Aorta (tissue), 5 donors: ENCODE data around the gene ZNF687. TPM values are rescaled to one million over a fixed set of nuclear protein-coding genes. Genes with fewer than 3 reads are reported as not detected.

Experiments
- ATAC-seq: fragments of 200-7000 bp; cut with Tn5 transposase; one replicate; pipeline ENCODE4 v1.9.1; 2022; ENCODE audit warnings: moderate library complexity; ENCODE audit not compliant: low FRiP score
- DNase-seq, 2 donors: peaks; one replicate each; pipeline ENCODE4 v3.0.0-alpha.2; 2020
- H3K27ac ChIP-seq, 2 donors: one replicate each; pipeline ENCODE4 v1.5.1; 2013; ENCODE audit warnings: low read length in 2 of 2, mild to moderate bottlenecking in 2 of 2, moderate library complexity in 2 of 2, control low read depth in 1 of 2, inconsistent platforms in 1 of 2, low read depth in 1 of 2
- H3K27me3 ChIP-seq, 2 donors: one replicate each; pipeline ENCODE4 v1.6.1; 2013; ENCODE audit warnings: control low read depth in 1 of 2, low read length in 1 of 2, mild to moderate bottlenecking in 1 of 2, moderate library complexity in 1 of 2; ENCODE audit not compliant: insufficient read depth in 2 of 2, control insufficient read depth in 1 of 2
- H3K36me3 ChIP-seq, 2 donors: one replicate each; pipeline ENCODE4 v1.6.1; 2013; ENCODE audit warnings: control low read depth in 1 of 2, low read length in 1 of 2, mild to moderate bottlenecking in 1 of 2; ENCODE audit not compliant: insufficient read depth in 2 of 2, control insufficient read depth in 1 of 2
- H3K4me1 ChIP-seq, 2 donors: one replicate each; pipeline ENCODE4 v1.6.1; 2013; ENCODE audit warnings: low read length in 2 of 2, control low read depth in 1 of 2, mild to moderate bottlenecking in 1 of 2, moderate library complexity in 1 of 2; ENCODE audit not compliant: insufficient read depth in 2 of 2, control insufficient read depth in 1 of 2
- H3K4me3 ChIP-seq, 2 donors: one replicate each; pipeline ENCODE4 v1.5.1; 2013; ENCODE audit warnings: low read length in 2 of 2, control low read depth in 1 of 2, mild to moderate bottlenecking in 1 of 2
- H3K9me3 ChIP-seq: one replicate; pipeline ENCODE4 v1.6.1; 2013; ENCODE audit warnings: mild to moderate bottlenecking, low read length; ENCODE audit not compliant: control insufficient read depth
- WGBS, 2 donors: extraction: QIAGEN DNeasy Blood & Tissue Kit; methylation state at CpG; one replicate each; pipeline ENCODE4 v1.1.7; 2013; 5-methylcytosine and 5-hydroxymethylcytosine counted together
- intact Hi-C, 2 donors: fragments of 100-400 bp; cut with DNase I; formaldehyde crosslinking; loops; one replicate each; pipeline versions ENCODE4 v1.14.2 to v1.15.0; 2022
- polyA plus RNA-seq, 2 donors: library from polyadenylated mRNA; stranded (reverse); fragments of 200-250 nt; gene quantifications; one replicate each; pipeline ENCODE4 v1.2.3, GENCODE V29; 2013
- total RNA-seq, 2 donors: library from RNA; stranded (reverse); fragmentation: NEBNext Ultra II Directional; extraction: Animal tissue kit (Norgen Biotek cat#: 25700); gene quantifications; one replicate each; pipeline ENCODE4 v1.2.1, GENCODE V29; 2021
- donor health status: healthy with polysubstance abuse.
- donor health status: Bipolar disorder and iron deficiency.
- donor health status: DM: no; HTN: no; CAD: no.
- donor health status: DM: no; HTN: no; CAD: no.
- donor health status: DM: yes; HTN: yes; CAD: no.

ZNF687 gene
- total and polyA plus RNA-seq, 4 donors = 7.7 to 24.0 (median 14.0) TPM

DNA sequence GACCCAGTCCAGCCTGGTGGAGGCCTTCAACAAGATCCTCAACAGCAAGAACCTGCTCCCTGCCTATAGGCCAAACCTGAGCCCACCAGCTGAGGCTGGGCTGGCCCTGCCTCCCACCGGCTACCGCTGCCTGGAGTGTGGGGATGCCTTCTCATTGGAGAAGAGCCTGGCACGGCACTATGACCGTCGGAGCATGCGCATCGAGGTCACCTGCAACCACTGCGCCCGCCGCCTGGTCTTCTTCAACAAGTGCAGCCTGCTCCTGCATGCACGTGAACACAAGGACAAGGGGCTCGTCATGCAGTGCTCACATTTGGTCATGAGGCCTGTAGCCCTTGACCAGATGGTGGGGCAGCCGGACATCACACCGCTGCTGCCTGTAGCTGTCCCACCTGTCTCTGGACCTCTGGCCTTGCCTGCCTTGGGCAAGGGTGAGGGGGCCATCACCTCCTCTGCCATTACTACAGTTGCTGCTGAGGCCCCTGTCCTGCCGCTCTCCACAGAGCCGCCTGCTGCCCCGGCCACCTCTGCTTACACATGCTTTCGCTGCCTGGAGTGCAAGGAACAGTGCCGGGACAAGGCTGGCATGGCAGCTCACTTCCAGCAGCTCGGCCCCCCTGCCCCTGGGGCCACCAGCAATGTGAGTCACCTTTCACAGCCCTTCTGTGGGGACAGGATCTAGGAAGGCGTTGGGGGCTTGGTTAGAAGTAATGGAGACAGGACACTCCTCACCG is 5.8 kb downstream of the ZNF687 start:
- Histone ChIP-seq H3K4me1 (no peaks in the 10 kb centered on the region), H3K4me3 (no peak overlapping the region), H3K36me3 (peaks cover 0 to 9% of the 10 kb centered on the region in 2 donors), H3K27me3 (no peaks in the 10 kb centered on the region), H3K9me3 (no peaks in the 10 kb centered on the region), H3K27ac (no peak overlapping the region)
- DNase-seq (no peak), ATAC-seq (no peak)
- 87 to 89% methylated on average over 22 of the region's 22 CpGs for WGBS, 2 donors
- intact Hi-C loops = no loop called here

DNA sequence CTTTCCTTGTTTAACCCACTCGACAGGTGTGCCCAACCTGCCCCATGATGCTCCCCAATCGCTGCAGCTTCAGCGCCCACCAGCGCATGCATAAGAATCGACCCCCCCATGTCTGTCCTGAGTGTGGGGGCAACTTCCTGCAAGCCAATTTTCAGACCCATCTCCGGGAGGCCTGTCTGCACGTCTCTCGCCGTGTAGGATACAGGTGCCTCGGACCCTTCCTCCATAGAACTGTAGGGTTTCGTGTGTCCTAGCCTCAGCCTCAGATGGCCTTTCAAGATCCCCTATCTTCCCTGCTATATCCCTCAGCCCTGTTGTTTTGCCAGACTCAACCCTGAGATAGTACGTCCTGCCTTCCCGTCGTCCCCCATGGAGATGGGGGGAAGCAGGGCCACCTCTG is 6.4 kb downstream of the ZNF687 start:
- Histone ChIP-seq H3K4me1 (no peaks in the 10 kb centered on the region), H3K36me3 (peaks cover 0 to 13% of the 10 kb centered on the region in 2 donors), H3K27ac (no peak overlapping the region), H3K4me3 (no peak overlapping the region), H3K27me3 (no peaks in the 10 kb centered on the region), H3K9me3 (no peaks in the 10 kb centered on the region)
- intact Hi-C loops = no loop called here
- DNase-seq (no peak), ATAC-seq (no peak)
- WGBS, 2 donors = 78 to 81% methylated on average over 14 of the region's 14 CpGs

DNA sequence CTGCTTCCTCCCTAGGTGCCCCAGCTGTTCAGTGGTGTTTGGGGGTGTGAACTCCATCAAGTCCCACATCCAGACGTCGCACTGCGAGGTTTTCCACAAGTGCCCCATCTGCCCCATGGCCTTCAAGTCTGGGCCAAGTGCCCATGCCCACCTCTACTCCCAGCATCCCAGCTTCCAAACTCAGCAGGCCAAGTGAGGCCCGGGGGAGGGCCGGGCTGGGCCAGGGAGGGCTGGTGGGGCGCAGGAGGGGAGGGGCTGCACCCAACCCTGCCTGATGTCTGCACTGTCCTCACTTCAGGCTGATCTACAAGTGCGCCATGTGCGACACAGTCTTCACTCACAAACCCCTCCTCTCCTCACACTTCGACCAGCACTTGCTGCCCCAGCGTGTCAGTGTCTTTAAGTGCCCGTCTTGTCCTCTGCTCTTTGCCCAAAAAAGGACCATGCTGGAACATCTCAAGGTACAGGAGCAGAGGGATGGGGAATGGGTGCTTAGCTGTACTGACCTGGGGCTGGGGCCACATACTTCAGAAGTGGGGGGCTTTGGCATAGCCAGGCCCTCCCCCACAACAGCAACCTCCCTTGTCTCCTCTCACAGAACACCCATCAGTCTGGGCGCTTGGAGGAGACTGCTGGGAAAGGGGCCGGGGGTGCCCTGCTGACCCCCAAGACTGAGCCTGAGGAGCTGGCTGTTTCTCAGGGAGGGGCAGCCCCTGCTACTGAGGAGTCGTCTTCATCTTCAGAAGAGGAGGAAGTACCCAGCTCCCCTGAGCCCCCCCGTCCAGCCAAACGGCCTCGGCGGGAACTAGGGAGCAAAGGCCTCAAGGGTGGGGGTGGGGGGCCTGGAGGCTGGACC is 7.2 kb downstream of the ZNF687 start:
- Histone ChIP-seq H3K4me1 (no peaks in the 10 kb centered on the region), H3K4me3 (no peak overlapping the region), H3K36me3 (peaks cover 0 to 18% of the 10 kb centered on the region in 2 donors), H3K27me3 (no peaks in the 10 kb centered on the region), H3K27ac (no peak overlapping the region), H3K9me3 (no peaks in the 10 kb centered on the region)
- ATAC-seq = no peak
- WGBS, 2 donors = 64 to 69% methylated on average over 16 to 18 of the region's 18 CpGs
- DNase-seq = no peak
- intact Hi-C loops = no loop called here

DNA sequence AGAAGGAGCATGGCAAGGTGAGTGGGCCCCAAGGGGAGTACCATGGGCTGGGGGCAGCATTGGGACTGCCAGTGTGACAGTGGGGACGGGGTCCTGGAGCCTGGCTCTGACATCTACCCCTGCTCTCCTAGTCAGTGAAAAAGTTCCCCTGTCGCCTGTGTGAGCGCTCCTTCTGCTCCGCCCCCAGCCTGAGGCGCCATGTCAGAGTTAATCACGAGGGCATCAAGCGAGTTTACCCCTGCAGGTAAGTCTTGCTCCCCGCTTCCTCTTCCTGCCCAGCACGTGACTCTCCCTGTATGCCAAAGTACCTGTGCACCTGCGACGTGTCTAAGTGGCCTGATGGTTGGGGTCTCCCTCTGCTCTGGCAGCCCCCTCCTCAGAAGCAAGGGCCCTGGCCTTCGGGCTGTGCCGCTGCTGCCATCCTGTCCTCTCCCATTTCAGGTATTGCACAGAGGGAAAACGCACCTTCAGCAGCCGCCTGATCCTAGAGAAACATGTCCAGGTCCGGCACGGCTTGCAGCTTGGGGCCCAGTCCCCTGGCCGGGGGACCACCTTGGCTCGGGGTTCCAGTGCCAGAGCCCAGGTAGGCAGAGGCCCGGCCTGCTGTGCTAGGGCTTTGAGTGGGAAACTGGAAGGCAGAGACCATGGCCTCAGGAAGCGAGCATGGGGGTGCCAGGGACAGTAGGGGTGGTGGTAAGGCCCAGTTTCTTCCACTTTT is 8.1 kb downstream of the ZNF687 start:
- no peak overlapping the region for H3K27ac ChIP-seq
- no peaks in the 10 kb centered on the region for H3K4me1 ChIP-seq
- intact Hi-C loops = no loop called here
- H3K4me3 ChIP-seq = no peak overlapping the region
- WGBS, 2 donors = 83 to 84% methylated on average over 21 of the region's 21 CpGs
- H3K36me3 ChIP-seq = peaks cover 0 to 20% of the 10 kb centered on the region in 2 donors
- ATAC-seq (no peak), DNase-seq (no peak)
- H3K27me3 ChIP-seq = no peaks in the 10 kb centered on the region
- no peaks in the 10 kb centered on the region for H3K9me3 ChIP-seq

DNA sequence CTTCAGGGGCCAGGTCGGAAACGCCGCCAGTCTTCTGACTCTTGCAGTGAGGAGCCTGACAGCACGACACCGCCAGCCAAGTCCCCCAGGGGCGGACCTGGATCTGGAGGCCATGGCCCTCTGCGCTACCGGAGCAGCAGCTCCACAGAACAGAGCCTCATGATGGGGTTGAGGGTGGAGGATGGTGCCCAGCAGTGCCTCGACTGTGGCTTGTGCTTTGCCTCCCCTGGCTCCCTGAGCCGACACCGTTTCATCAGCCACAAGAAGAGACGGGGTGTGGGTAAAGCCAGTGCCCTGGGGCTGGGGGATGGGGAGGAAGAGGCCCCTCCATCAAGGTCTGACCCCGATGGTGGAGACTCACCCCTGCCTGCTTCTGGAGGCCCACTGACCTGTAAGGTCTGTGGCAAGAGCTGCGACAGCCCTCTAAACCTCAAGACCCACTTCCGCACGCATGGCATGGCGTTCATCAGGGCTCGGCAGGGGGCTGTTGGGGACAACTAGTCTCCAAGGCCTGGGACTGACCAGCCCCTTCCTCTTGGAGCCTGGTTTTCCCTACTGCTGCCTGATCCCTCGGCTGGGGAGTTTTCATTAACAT is 8.7 kb downstream of the ZNF687 start:
- intact Hi-C loops = no loop called here
- no peak overlapping the region for H3K4me3 ChIP-seq
- no peak overlapping the region for H3K27ac ChIP-seq
- DNase-seq = no peak
- WGBS, 2 donors = 69 to 76% methylated on average over 19 of the region's 19 CpGs
- no peaks in the 10 kb centered on the region for H3K9me3 ChIP-seq
- no peak for ATAC-seq
- peaks cover 0 to 21% of the 10 kb centered on the region in 2 donors for H3K36me3 ChIP-seq
- H3K27me3 ChIP-seq = no peaks in the 10 kb centered on the region
- H3K4me1 ChIP-seq = no peaks in the 10 kb centered on the region

DNA sequence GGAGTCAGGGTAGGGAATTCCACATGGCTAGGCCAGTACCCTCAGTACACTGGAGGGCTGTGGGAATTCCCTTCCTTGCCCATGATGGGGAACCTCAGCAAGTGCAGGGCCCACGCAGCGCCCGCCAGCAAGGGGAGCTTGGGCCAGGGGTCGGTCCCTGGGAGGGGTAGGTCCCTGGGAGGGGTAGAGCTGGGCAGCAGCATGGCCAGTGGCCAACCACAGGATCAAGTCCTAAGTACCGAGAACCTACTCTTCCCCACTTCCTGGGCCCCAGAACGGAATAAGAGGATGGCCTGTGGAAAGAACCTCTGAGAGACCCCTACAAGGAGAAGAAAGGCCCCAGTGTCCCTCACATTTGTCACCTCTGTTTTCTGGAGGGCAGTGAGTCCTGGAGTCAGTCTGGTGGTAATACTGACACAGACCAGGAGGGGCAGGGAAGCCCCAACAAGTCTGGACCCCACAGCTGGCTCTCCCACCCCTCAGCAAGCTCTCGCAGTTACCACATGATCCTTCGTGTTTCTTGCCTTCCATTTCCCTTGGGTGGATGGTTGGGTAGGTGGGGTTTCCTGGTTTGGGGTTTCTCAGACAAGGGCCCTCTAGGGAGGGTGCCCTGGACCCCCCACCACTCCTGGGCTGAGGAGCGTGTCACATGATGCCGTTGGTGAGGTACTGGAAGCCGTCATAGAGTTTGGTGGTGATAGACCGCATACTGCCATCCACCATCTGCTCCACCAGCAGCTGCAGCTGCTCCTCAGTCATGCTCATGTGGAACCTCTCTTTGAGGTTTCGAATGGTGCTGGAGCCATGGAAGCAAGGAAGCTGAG is 10.3 kb downstream of the ZNF687 start:
- Histone ChIP-seq H3K27ac (no peak overlapping the region), H3K36me3 (peaks cover 0 to 23% of the 10 kb centered on the region in 2 donors), H3K9me3 (no peaks in the 10 kb centered on the region), H3K4me3 (no peak overlapping the region), H3K27me3 (no peaks in the 10 kb centered on the region), H3K4me1 (no peaks in the 10 kb centered on the region)
- ATAC-seq = no peak
- intact Hi-C loops = no loop called here
- WGBS, 2 donors = 67% methylated on average over 13 of the region's 13 CpGs
- DNase-seq = peak in 1 of 2 donors; percentile 36

DNA sequence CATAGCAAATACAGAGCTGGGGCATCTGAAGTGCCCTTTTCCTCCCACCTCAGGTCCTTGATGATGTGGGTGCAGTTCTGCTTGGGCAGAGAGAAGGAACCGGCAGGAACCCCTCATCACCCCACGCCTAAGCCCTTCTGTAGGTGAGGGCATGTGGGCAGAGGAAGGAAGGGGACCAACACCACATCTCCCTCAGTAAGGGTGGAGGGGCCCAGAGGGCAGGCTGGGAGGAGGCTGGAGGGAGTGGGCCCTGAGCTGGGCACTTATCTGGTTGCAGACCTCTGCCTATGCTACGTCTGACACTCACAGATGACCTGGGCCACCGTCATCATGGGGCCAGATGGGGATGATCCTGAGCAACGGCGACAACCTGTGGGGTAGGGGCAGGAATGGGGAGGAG is 11.0 kb downstream of the ZNF687 start:
- no peak overlapping the region for H3K27ac ChIP-seq
- no peaks in the 10 kb centered on the region for H3K9me3 ChIP-seq
- no peak for ATAC-seq
- no peaks in the 10 kb centered on the region for H3K27me3 ChIP-seq
- peaks cover 0 to 20% of the 10 kb centered on the region in 2 donors for H3K36me3 ChIP-seq
- no peak overlapping the region for H3K4me3 ChIP-seq
- H3K4me1 ChIP-seq = no peaks in the 10 kb centered on the region
- intact Hi-C loops = no loop called here
- WGBS, 2 donors = 69 to 81% methylated on average over 6 of the region's 6 CpGs
- peak in 1 of 2 donors; percentile 35 for DNase-seq
